HEK293T (cell line): Measurements from ENCODE around the gene SMIM14.

Experiments used
- BHLHE40 ChIP-seq: fragments of 450-650 bp; IDR thresholded peaks from 2 replicates; pipeline ENCODE4 v1.6.1; 2016; ENCODE audit warnings: mild to moderate bottlenecking, moderate library complexity, borderline replicate concordance
- ELF4 ChIP-seq: fragments of 450-650 bp; IDR thresholded peaks from 2 replicates; pipeline ENCODE4 v1.6.1; 2017; ENCODE audit warnings: antibody characterized with exemption
- FOXK2 ChIP-seq: fragments of 450-650 bp; IDR thresholded peaks from 2 replicates; pipeline ENCODE4 v1.6.1; 2016; ENCODE audit warnings: mild to moderate bottlenecking
- FOXM1 ChIP-seq: fragments of 450-650 bp; IDR thresholded peaks from 2 replicates; pipeline ENCODE4 v1.6.1; 2017; ENCODE audit warnings: mild to moderate bottlenecking, borderline replicate concordance
- HDGF ChIP-seq: fragments of 450-650 bp; IDR thresholded peaks from 2 replicates; pipeline ENCODE4 v1.6.1; 2017; ENCODE audit warnings: antibody characterized with exemption, borderline replicate concordance
- LEF1 ChIP-seq: fragments of 450-650 bp; IDR thresholded peaks from 2 replicates; pipeline ENCODE4 v1.6.1; 2017; ENCODE audit warnings: mild to moderate bottlenecking, borderline replicate concordance
- PKNOX1 ChIP-seq: fragments of 450-650 bp; IDR thresholded peaks from 2 replicates; pipeline ENCODE4 v1.6.1; 2016
- SP1 ChIP-seq: fragments of 450-650 bp; IDR thresholded peaks from 2 replicates; pipeline ENCODE4 v1.6.1; 2017
- SUZ12 ChIP-seq: fragments of 450-650 bp; IDR thresholded peaks from 2 replicates; pipeline ENCODE4 v1.6.1; 2016; ENCODE audit warnings: mild to moderate bottlenecking

DNA sequence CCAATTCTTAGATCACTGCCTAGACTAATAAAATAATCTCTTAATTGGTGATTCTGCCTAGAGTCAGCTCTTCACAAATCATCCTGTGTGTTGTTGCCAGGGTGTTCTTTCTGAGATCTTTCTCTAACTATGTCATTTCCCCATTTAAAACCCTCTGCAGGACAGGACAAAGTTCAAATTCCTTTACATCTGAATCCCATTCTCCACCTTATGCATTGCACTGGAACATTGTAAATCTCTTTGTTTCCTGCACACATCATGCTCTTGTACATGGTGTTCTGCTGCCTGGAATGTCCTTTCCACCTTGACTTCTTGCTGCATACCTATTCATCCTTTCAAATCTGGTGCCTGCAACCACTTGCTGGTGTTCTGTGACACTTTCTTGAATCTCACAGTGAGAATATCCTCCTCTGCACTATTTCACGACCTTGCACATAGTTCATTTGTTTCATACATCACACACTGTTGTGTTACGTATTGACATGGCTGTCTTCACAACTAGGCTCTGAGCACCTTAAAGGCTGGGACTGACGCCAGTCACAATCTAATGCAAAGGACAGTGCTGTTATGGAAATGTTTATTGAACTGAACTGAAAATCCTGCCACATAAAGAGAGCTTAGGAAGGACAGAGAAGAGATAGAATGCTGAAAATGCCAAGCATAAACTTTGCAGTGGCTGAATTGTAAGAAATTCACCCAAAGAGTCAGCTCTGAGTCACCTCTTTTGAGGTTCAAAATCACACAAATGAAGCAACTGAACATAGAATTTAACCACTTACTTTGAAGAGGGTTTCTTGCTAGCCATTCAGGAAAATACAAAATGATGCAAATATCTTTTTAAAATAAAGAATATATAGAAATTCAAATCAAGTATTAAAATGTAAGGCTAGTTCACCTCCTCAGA, 26.4 kb upstream of the SMIM14 start:
- TF ChIP-seq SUZ12 (no peak), FOXM1 (no peak), SP1 (no peak), PKNOX1 (no peak), BHLHE40 (no peak), FOXK2 (no peak), ELF4 (no peak), HDGF (no peak), LEF1 (no peak)
